IMR-90 (cell line): ENCODE measurements around the gene SLC9A1. TPM values are rescaled to one million over a fixed set of nuclear protein-coding genes. Genes with fewer than 3 reads are reported as not detected.

Experiments
- ATAC-seq: fragments of 200-7000 bp; cut with Tn5 transposase; 2 replicates; pipeline ENCODE4 v1.9.1; 2020; ENCODE audit warnings: low read depth, mild to moderate bottlenecking, moderate library complexity
- BruUV-seq: library from RNA; stranded (reverse); fragments of 400-500 nt; replicated peaks from 2 replicates; lab custom pipeline; 2021; lab: Mats Ljungman, UMichigan
- CTCF ChIA-PET: fragments of 300-600 bp; formaldehyde crosslinking; extraction: SDS; loops from one replicate; lab custom pipeline; 2021; ENCODE audit warnings: antibody characterized with exemption; lab: Yijun Ruan, JAX
- POLR2A ChIA-PET: fragments of 300-600 bp; sonication (Branson Sonifier 250); formaldehyde crosslinking; loops from one replicate; lab custom pipeline; 2022; ENCODE audit warnings: antibody characterized with exemption; ENCODE audit not compliant: unreplicated experiment; lab: Charles Lee
- DNase-seq: peaks from one replicate; pipeline ENCODE4 v3.0.0; 2013
- H2AFZ ChIP-seq: replicated peaks from 2 replicates; pipeline ENCODE3; 2013; ENCODE audit warnings: low read length, mild to moderate bottlenecking; ENCODE audit not compliant: poor library complexity
- H2AK5ac ChIP-seq: 2 replicates; pipeline ENCODE4 v1.6.1; 2013; ENCODE audit warnings: low read depth, low read length, inconsistent platforms
- H2AK9ac ChIP-seq: replicated peaks from 2 replicates; pipeline ENCODE3; 2013; ENCODE audit warnings: mild to moderate bottlenecking, low read depth, low read length, moderate library complexity; ENCODE audit not compliant: poor library complexity
- H2BK120ac ChIP-seq: 2 replicates; pipeline ENCODE4 v1.6.1; 2013; ENCODE audit warnings: low read depth, low read length, inconsistent platforms
- H2BK15ac ChIP-seq: 3 replicates; pipeline ENCODE4 v1.6.1; 2013; ENCODE audit warnings: low read depth, low read length, inconsistent platforms
- H2BK20ac ChIP-seq: 2 replicates; pipeline ENCODE4 v1.6.1; 2013; ENCODE audit warnings: low read depth, mild to moderate bottlenecking, inconsistent platforms, low read length, moderate library complexity
- H2BK5ac ChIP-seq: 2 replicates; pipeline ENCODE4 v1.6.1; 2013; ENCODE audit warnings: mild to moderate bottlenecking, low read depth, low read length, inconsistent platforms; ENCODE audit not compliant: poor library complexity, severe bottlenecking
- H3K14ac ChIP-seq: replicated peaks from 2 replicates; pipeline ENCODE4 v1.6.1; 2013; ENCODE audit warnings: low read depth, low read length, inconsistent platforms
- H3K18ac ChIP-seq: 2 replicates; pipeline ENCODE4 v1.6.1; 2013; ENCODE audit warnings: low read depth, low read length, control low read depth
- H3K23ac ChIP-seq: 2 replicates; pipeline ENCODE4 v1.6.1; 2013; ENCODE audit warnings: low read depth, low read length, inconsistent platforms
- H3K27ac ChIP-seq: 2 replicates; pipeline ENCODE4 v1.5.1; 2013; ENCODE audit warnings: mild to moderate bottlenecking, control low read depth, low read length; ENCODE audit not compliant: insufficient read depth
- H3K27me3 ChIP-seq: 2 replicates; pipeline ENCODE4 v1.6.1; 2013; ENCODE audit warnings: low read length; ENCODE audit not compliant: control insufficient read depth, insufficient read depth
- H3K36me3 ChIP-seq: 2 replicates; pipeline ENCODE4 v1.6.1; 2013; ENCODE audit warnings: low read length, mixed read lengths; ENCODE audit not compliant: control insufficient read depth, insufficient read depth
- H3K4ac ChIP-seq: 2 replicates; pipeline ENCODE4 v1.6.1; 2013; ENCODE audit warnings: low read depth, low read length, inconsistent platforms
- H3K4me1 ChIP-seq: 2 replicates; pipeline ENCODE4 v1.6.1; 2013; ENCODE audit warnings: low read length, mixed read lengths; ENCODE audit not compliant: control insufficient read depth, insufficient read depth
- H3K4me2 ChIP-seq: 2 replicates; pipeline ENCODE4 v1.6.1; 2013; ENCODE audit warnings: low read depth, mild to moderate bottlenecking, control low read depth, low read length, moderate library complexity
- H3K4me3 ChIP-seq: 2 replicates; pipeline ENCODE4 v1.5.1; 2013; ENCODE audit warnings: low read depth, mild to moderate bottlenecking, control low read depth, low read length, moderate library complexity; ENCODE audit not compliant: insufficient read depth
- H3K56ac ChIP-seq: 2 replicates; pipeline ENCODE4 v1.6.1; 2013; ENCODE audit warnings: low read length, inconsistent platforms; ENCODE audit not compliant: insufficient read depth; ENCODE audit errors: extremely low read depth
- H3K79me1 ChIP-seq, 2 experiments: 2 replicates each; pipeline ENCODE4 v1.6.1; 2013; ENCODE audit warnings: low read length in 2 of 2, inconsistent platforms in 1 of 2, low read depth in 1 of 2
- H3K9ac ChIP-seq: 2 replicates; pipeline ENCODE4 v1.6.1; 2013; ENCODE audit warnings: low read depth, low read length, control low read depth
- H3K9me1 ChIP-seq: 2 replicates; pipeline ENCODE4 v1.6.1; 2013; ENCODE audit warnings: low read length, inconsistent platforms; ENCODE audit not compliant: insufficient read depth
- H3K9me3 ChIP-seq: 2 replicates; pipeline ENCODE4 v1.6.1; 2013; ENCODE audit warnings: low read length; ENCODE audit not compliant: control insufficient read depth, insufficient read depth
- H4K20me1 ChIP-seq: 2 replicates; pipeline ENCODE4 v1.6.1; 2013; ENCODE audit warnings: low read length, inconsistent platforms; ENCODE audit not compliant: insufficient read depth
- H4K5ac ChIP-seq: 2 replicates; pipeline ENCODE4 v1.6.1; 2013; ENCODE audit warnings: mild to moderate bottlenecking, low read depth, low read length, control low read depth
- H4K8ac ChIP-seq, 2 experiments: 2 replicates each; pipeline ENCODE4 v1.6.1; 2013; ENCODE audit warnings: low read depth in 2 of 2, low read length in 2 of 2, control low read depth in 1 of 2, inconsistent platforms in 1 of 2
- H4K91ac ChIP-seq: 2 replicates; pipeline ENCODE4 v1.6.1; 2013; ENCODE audit warnings: low read depth, low read length, inconsistent platforms; ENCODE audit not compliant: insufficient read depth
- BHLHE40 ChIP-seq: fragments of 150-350 bp; IDR thresholded peaks from 2 replicates; pipeline ENCODE4 v1.6.1; 2016; ENCODE audit warnings: mild to moderate bottlenecking, low read depth, low read length
- CEBPB ChIP-seq: IDR thresholded peaks from 2 replicates; pipeline ENCODE4 v1.6.1; 2012; ENCODE audit warnings: low read depth, low read length, improper control_type of control experiment
- CHD1 ChIP-seq: IDR thresholded peaks from 2 replicates; pipeline ENCODE4 v1.6.1; 2012; ENCODE audit warnings: low read depth, low read length, improper control_type of control experiment
- CTCF ChIP-seq: conservative IDR thresholded peaks from 2 replicates; pipeline ENCODE4 v1.5.1; 2012; ENCODE audit warnings: mild to moderate bottlenecking, low read depth, low read length, improper control_type of control experiment
- ELK1 ChIP-seq: fragments of 150-350 bp; IDR thresholded peaks from 2 replicates; pipeline ENCODE4 v1.6.1; 2016; ENCODE audit warnings: low read depth, mild to moderate bottlenecking, low read length, moderate library complexity, borderline replicate concordance
- FOS ChIP-seq: fragments of 150-350 bp; IDR thresholded peaks from 2 replicates; pipeline ENCODE4 v1.6.1; 2016; ENCODE audit warnings: low read depth, low read length
- MAFK ChIP-seq: IDR thresholded peaks from 2 replicates; pipeline ENCODE4 v1.6.1; 2012; ENCODE audit warnings: low read depth, low read length, improper control_type of control experiment
- MAZ ChIP-seq: IDR thresholded peaks from 2 replicates; pipeline ENCODE4 v1.6.1; 2012; ENCODE audit warnings: low read depth, mild to moderate bottlenecking, low read length, improper control_type of control experiment, moderate library complexity, borderline replicate concordance
- MXI1 ChIP-seq: IDR thresholded peaks from 2 replicates; pipeline ENCODE4 v1.6.1; 2012; ENCODE audit warnings: low read depth, mild to moderate bottlenecking, low read length, moderate library complexity, borderline replicate concordance
- NFE2L2 ChIP-seq: fragments of 150-350 bp; IDR thresholded peaks from 2 replicates; pipeline ENCODE4 v1.6.1; 2016; ENCODE audit warnings: low read depth, mild to moderate bottlenecking, low read length
- POLR2A ChIP-seq: IDR thresholded peaks from 2 replicates; pipeline ENCODE4 v1.6.1; 2012; ENCODE audit warnings: mild to moderate bottlenecking, low read depth, low read length
- RAD21 ChIP-seq: IDR thresholded peaks from 2 replicates; pipeline ENCODE4 v1.6.1; 2012; ENCODE audit warnings: low read length, improper control_type of control experiment
- RCOR1 ChIP-seq: IDR thresholded peaks from 2 replicates; pipeline ENCODE4 v1.6.1; 2012; ENCODE audit warnings: mild to moderate bottlenecking, low read length, improper control_type of control experiment; ENCODE audit not compliant: insufficient replicate concordance
- RFX5 ChIP-seq: IDR thresholded peaks from 2 replicates; pipeline ENCODE4 v1.8.0; 2012; ENCODE audit warnings: low read depth, mild to moderate bottlenecking, low read length, moderate library complexity
- SMC3 ChIP-seq: fragments of 150-350 bp; IDR thresholded peaks from 2 replicates; pipeline ENCODE4 v1.6.1; 2016; ENCODE audit warnings: low read depth, mild to moderate bottlenecking, antibody characterized with exemption, low read length, moderate library complexity
- USF2 ChIP-seq: fragments of 150-350 bp; IDR thresholded peaks from 2 replicates; pipeline ENCODE4 v1.6.1; 2017; ENCODE audit warnings: mild to moderate bottlenecking, antibody characterized with exemption, low read length, low read depth
- WGBS, 2 experiments: methylation state at CpG; one replicate each; pipeline versions ENCODE4 v1.1.5 to v1.1.7; 2013; ENCODE audit warnings: missing lambda C conversion rate in 2 of 2; ENCODE audit not compliant: insufficient read length in 1 of 2; ENCODE audit errors: extremely low coverage in 2 of 2; 5-methylcytosine and 5-hydroxymethylcytosine counted together
- dilution Hi-C: fragments of 300-500 bp; cut with HindIII; formaldehyde crosslinking; loops from one replicate; pipeline ENCODE4 v1.14.3; 2018; ENCODE audit warnings: low sequenced_read_pairs; ENCODE audit not compliant: unreplicated experiment
- in situ Hi-C: fragments of 300-500 bp; cut with MboI; formaldehyde crosslinking; loops from 3 replicates; pipeline ENCODE4 v1.14.3; 2019; ENCODE audit warnings: low sequenced_read_pairs, inconsistent platforms, mixed read lengths
- intact Hi-C: fragments of 100-400 bp; cut with micrococcal nuclease; formaldehyde crosslinking; loops from 2 replicates; pipeline ENCODE4 v1.10.0; 2022
- polyA plus RNA-seq, 3 experiments: library from polyadenylated mRNA; depleted of rRNA; stranded (reverse); fragments of >200 nt; gene quantifications; 2 replicates each; pipeline ENCODE4 v1.2.3, GENCODE V29; 2012; ENCODE audit warnings: low replicate concordance in 1 of 3
- total RNA-seq: library from RNA; depleted of rRNA; stranded (reverse); fragments of >200 nt; gene quantifications from 2 replicates; pipeline ENCODE4 v1.2.3, GENCODE V29; 2012

SLC9A1 gene
- total and polyA plus RNA-seq, 2 of the 4 experiments (the other 2 are of a cell fraction), result 2.0 to 21.2 TPM

- H4K91ac ChIP-seq, result no peak overlapping the region
- in situ Hi-C loops, result loop anchor here (5.0 to 10.0 kb wide), 2 partner anchors 181 to 294 kb away; partner anchors contain the start of gene GPR3
- no peak overlapping the region for H2BK5ac ChIP-seq
- H2BK15ac ChIP-seq, result no peak overlapping the region
- no peak overlapping the region for H3K4me3 ChIP-seq
- DNase-seq, result no peak
- no peak overlapping the region for H4K5ac ChIP-seq
- no peaks in the 10 kb centered on the region for H3K9me3 ChIP-seq
- H4K20me1 ChIP-seq, result no peaks in the 10 kb centered on the region
- H3K14ac ChIP-seq, result no peak overlapping the region
- no peak overlapping the region for H3K23ac ChIP-seq
- no peak overlapping the region for H3K4ac ChIP-seq
- dilution Hi-C loops, result no loop called here
- no peaks in the 10 kb centered on the region for H3K27me3 ChIP-seq
- no peak overlapping the region for H3K56ac ChIP-seq
- intact Hi-C loops, result loop anchor here (5.0 kb wide), 1 partner anchor 291 kb away; the partner anchor contains the start of gene GPR3
- 0 out of 2 replicates have a peak, but pooled peaks cover 7% of the 10 kb centered on the region for H3K9me1 ChIP-seq
- no peak overlapping the region for H3K18ac ChIP-seq
- 100% methylated on average over 3 of the region's 11 CpGs; no CpG with 5 or more reads in 1 of the 2 experiments for WGBS, 2 experiments
- ChIA-PET CTCF (interaction anchor here (0.6 to 1.2 kb wide), 2 partner anchors 56 to 57 kb away, joined by 3 to 5 read pairs; no protein-coding TSS in a partner anchor), POLR2A (no interaction called here)
- BruUV-seq, result no TSS peak
- H3K79me1 ChIP-seq, result peaks cover 0 to 6% of the 10 kb centered on the region in 2 experiments; a peak in 1 of 4 replicates
- H2AK9ac ChIP-seq, result peak overlapping the region; percentile 45
- H3K4me2 ChIP-seq, result no peak overlapping the region
- ATAC-seq, result no peak
- TF ChIP-seq CTCF (no peak), RFX5 (no peak), MXI1 (no peak), MAFK (no peak), BHLHE40 (no peak), USF2 (no peak), SMC3 (no peak), ELK1 (no peak), CEBPB (no peak), RCOR1 (no peak), FOS (no peak), MAZ (no peak), CHD1 (no peak), NFE2L2 (no peak), POLR2A (no peak), RAD21 (no peak)
- H2BK120ac ChIP-seq, result no peak overlapping the region
- no peak overlapping the region for H3K9ac ChIP-seq
- H3K36me3 ChIP-seq, result peaks cover 9% of the 10 kb centered on the region
- H3K4me1 ChIP-seq, result peaks cover 16% of the 10 kb centered on the region
- no peak overlapping the region for H2BK20ac ChIP-seq
- peak overlapping the region; percentile 45; the same call in 1 of the 2 replicates for H2AK5ac ChIP-seq
- H4K8ac ChIP-seq, result no peak overlapping the region
- no peak overlapping the region for H3K27ac ChIP-seq
- peak overlapping the region; percentile 45 for H2AFZ ChIP-seq
Measured at GRCh38 chr1:27101054-27101491, 53.9 kb downstream of the SLC9A1 start.
